DOHH2 (cell line): Measurements from ENCODE around the gene GFPT2.

Experiments
- CTCF ChIP-seq: fragments of 200-600 bp; sonication (generic); IDR thresholded peaks from one replicate; pipeline ENCODE4 v1.5.1; 2014; ENCODE audit warnings: antibody characterized with exemption, mild to moderate bottlenecking, low read depth, low read length; ENCODE audit not compliant: poor library complexity, severe bottlenecking
- EZH2phosphoT487 ChIP-seq: fragments of 200-600 bp; sonication (generic); IDR thresholded peaks from 2 replicates; pipeline ENCODE4 v1.6.1; 2017; ENCODE audit warnings: borderline replicate concordance, mild to moderate bottlenecking, antibody characterized with exemption, low read length, moderate library complexity, mixed read lengths

DNA sequence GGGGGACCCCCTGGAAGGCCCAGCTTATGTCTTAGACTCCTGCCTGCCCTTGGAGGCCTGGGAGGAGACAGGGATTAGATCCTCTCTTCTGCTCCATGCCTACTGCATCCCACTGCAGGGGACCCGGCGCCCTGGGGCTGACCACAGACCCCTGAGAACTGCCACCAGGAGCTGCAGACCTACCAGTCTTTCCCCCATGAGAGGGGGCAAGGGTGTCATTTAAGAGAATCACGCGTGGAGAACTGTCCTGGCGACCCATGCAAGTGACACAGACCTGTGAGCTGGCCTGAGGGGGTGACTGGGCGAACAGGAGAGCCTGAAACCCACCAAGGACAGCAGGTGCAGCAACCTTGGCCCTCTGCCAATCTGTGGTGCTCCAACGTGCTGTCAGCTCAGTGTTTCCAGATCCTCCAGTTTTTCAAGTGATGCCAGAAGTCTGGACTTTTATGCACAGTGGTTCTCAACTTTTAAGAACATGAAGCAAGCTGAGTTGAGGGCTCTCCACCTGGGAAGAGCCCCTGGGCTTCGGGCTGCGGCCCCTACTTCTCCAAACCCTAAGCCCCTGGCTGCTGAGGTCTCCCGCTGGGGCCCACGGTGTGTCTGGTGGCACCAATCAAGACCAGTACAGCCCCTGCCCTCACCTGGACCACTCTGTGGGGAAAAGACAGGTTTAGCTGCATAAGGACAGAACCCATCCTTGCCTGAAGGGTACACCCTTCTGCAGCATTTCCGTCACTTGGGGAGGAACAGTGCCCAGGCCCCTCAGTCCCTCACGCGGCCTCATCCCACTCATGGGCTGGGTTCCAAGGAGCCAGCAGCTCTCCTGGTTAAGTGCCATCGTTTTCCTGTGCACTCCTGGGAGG lies 18.2 kb downstream of the GFPT2 start:
- no peak for TF ChIP-seq CTCF
- TF ChIP-seq EZH2phosphoT487 = no peak
